HEK293 (cell line): Measurements from ENCODE around the gene NBPF6.
"Not testable (repeated sequence)": the region's sequence is repeated elsewhere in the genome, so short reads cannot be mapped to it uniquely, and the experiment has no call there.

ENCODE experiments used
- SP2 ChIP-seq: fragments of 450-650 bp; formaldehyde crosslinking; IDR thresholded peaks from 2 replicates; pipeline ENCODE4 v1.5.1; 2016; ENCODE audit warnings: missing biosample characterization, missing genetic modification characterization
- ZNF521 ChIP-seq: fragments of 450-650 bp; formaldehyde crosslinking; IDR thresholded peaks from 2 replicates; pipeline ENCODE4 v1.5.1; 2017; ENCODE audit warnings: missing biosample characterization, mild to moderate bottlenecking, missing genetic modification characterization
- ZNF629 ChIP-seq: fragments of 450-650 bp; formaldehyde crosslinking; IDR thresholded peaks from 2 replicates; pipeline ENCODE4 v1.5.1; 2017; ENCODE audit warnings: missing biosample characterization, missing genetic modification characterization
- TF ChIP-seq, protein P1 (sequence below): fragments of 450-650 bp; formaldehyde crosslinking; IDR thresholded peaks from 2 replicates; pipeline ENCODE4 v1.5.1; 2016; ENCODE audit warnings: missing biosample characterization, missing genetic modification characterization

DNA sequence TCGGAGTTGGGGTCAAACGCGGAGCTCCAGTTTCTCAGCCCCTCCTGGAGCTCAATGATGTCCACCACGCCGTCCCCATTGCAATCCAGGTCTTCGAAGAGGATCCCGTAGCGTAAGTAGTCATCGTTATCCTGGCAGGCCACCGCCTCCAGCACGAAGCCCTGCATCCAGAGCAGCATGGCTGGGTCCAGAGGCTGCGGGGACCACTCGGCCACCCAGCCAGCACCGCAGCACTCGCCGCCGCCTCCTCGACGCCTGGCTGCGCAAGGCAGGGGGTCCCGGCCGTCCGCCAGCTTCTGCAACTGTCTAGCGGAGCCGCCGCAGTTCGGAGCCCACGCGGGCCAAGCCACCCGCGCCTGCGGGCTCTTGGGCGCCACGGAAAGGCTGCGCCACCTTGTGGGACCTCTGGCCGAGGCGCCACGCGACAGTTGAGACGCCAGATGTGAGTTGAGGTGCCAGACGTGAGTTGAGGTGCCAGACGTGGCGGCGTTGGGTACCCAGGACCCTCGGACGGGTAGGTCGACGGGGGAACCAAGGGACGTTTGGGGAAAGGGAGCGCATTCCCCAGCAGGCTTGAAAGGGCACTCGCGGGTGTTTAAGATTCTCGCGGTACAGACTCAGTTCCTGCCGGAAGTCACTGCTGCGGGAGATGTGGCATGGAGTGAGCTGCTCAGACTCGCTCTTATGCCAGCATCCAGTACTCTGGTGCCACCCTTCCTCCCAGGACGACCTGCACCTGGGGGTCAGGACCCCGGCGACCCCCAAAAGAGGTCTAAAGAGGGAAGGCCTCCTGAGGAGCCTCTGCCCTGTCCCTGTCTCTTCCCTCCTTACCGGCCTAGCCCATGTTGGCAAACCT lies 28.9 kb upstream of the NBPF6 start:
- TF ChIP-seq, protein P1, sequence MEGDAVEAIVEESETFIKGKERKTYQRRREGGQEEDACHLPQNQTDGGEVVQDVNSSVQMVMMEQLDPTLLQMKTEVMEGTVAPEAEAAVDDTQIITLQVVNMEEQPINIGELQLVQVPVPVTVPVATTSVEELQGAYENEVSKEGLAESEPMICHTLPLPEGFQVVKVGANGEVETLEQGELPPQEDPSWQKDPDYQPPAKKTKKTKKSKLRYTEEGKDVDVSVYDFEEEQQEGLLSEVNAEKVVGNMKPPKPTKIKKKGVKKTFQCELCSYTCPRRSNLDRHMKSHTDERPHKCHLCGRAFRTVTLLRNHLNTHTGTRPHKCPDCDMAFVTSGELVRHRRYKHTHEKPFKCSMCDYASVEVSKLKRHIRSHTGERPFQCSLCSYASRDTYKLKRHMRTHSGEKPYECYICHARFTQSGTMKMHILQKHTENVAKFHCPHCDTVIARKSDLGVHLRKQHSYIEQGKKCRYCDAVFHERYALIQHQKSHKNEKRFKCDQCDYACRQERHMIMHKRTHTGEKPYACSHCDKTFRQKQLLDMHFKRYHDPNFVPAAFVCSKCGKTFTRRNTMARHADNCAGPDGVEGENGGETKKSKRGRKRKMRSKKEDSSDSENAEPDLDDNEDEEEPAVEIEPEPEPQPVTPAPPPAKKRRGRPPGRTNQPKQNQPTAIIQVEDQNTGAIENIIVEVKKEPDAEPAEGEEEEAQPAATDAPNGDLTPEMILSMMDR (tag by site-specific recombination), result not testable (repeated sequence)
- TF ChIP-seq ZNF629, SP2, ZNF521 (tag by site-specific recombination): not testable (repeated sequence)
